SU-DHL-6 (cell line): Measurements from ENCODE around the gene HNRNPL.

ENCODE experiments used
- EZH2phosphoT487 ChIP-seq: fragments of 200-600 bp; sonication (generic), shearing (Covaris generic); conservative IDR thresholded peaks from 2 replicates; pipeline ENCODE4 v1.6.1; 2018; ENCODE audit warnings: mild to moderate bottlenecking, antibody characterized with exemption, low read length, moderate library complexity, mixed read lengths
- TF ChIP-seq, protein P1 (sequence below): fragments of 200-600 bp; sonication (generic); IDR thresholded peaks from one replicate; pipeline ENCODE4 v1.5.1; 2017; ENCODE audit warnings: antibody characterized with exemption, mild to moderate bottlenecking, low read length, moderate library complexity; ENCODE audit not compliant: insufficient read depth, poor library complexity, severe bottlenecking

GRCh38 chr19:38893341-38893771 is 43.6 kb upstream of the HNRNPL start:
- TF ChIP-seq, protein P1, sequence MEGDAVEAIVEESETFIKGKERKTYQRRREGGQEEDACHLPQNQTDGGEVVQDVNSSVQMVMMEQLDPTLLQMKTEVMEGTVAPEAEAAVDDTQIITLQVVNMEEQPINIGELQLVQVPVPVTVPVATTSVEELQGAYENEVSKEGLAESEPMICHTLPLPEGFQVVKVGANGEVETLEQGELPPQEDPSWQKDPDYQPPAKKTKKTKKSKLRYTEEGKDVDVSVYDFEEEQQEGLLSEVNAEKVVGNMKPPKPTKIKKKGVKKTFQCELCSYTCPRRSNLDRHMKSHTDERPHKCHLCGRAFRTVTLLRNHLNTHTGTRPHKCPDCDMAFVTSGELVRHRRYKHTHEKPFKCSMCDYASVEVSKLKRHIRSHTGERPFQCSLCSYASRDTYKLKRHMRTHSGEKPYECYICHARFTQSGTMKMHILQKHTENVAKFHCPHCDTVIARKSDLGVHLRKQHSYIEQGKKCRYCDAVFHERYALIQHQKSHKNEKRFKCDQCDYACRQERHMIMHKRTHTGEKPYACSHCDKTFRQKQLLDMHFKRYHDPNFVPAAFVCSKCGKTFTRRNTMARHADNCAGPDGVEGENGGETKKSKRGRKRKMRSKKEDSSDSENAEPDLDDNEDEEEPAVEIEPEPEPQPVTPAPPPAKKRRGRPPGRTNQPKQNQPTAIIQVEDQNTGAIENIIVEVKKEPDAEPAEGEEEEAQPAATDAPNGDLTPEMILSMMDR, result no peak
- TF ChIP-seq EZH2phosphoT487, result no peak
